Activated T-helper 2 cell treated with anti-CD3 and anti-CD28 coated beads, Interferon-gamma antibody, Interleukin-2, Interleukin-4, amounts not matched to agents 10 μg/mL and 5 μg/mL and 100 μg/mL, durations not matched to agents 14 hours and 24 hours and 36 hours (primary cell): ENCODE measurements around the gene CEBPG. TPM values are rescaled to one million over a fixed set of nuclear protein-coding genes. Genes with fewer than 3 reads are reported as not detected.

Source experiments
- DNase-seq: peaks from one replicate; pipeline ENCODE4 v3.0.0; 2021; ENCODE audit warnings: low spot score
- H3K27ac Mint-ChIP-seq: one replicate; pipeline ENCODE4 v1.8.0; 2021; ENCODE audit warnings: mixed read lengths
- H3K27me3 Mint-ChIP-seq: one replicate; pipeline ENCODE4 v1.8.0; 2021; ENCODE audit warnings: low read depth, mixed read lengths
- H3K36me3 Mint-ChIP-seq: one replicate; pipeline ENCODE4 v1.8.0; 2021; ENCODE audit warnings: low read depth, mixed read lengths
- H3K4me1 Mint-ChIP-seq: one replicate; pipeline ENCODE4 v1.8.0; 2021; ENCODE audit warnings: low read depth, mixed read lengths
- H3K4me3 Mint-ChIP-seq: one replicate; pipeline ENCODE4 v1.8.0; 2021; ENCODE audit warnings: low read depth, mild to moderate bottlenecking, moderate library complexity, mixed read lengths
- H3K9me3 Mint-ChIP-seq: one replicate; pipeline ENCODE4 v1.8.0; 2021; ENCODE audit warnings: mixed read lengths
- intact Hi-C: fragments of 100-400 bp; cut with micrococcal nuclease; formaldehyde crosslinking; loops from one replicate; pipeline ENCODE4 v1.15.1; 2023
- total RNA-seq: library from RNA; stranded (reverse); gene quantifications from 2 replicates; pipeline ENCODE4 v1.2.3, GENCODE V29; 2022

Gene CEBPG
- total RNA-seq, 1 donor from 2014 or later, result 26.1 TPM

DNA sequence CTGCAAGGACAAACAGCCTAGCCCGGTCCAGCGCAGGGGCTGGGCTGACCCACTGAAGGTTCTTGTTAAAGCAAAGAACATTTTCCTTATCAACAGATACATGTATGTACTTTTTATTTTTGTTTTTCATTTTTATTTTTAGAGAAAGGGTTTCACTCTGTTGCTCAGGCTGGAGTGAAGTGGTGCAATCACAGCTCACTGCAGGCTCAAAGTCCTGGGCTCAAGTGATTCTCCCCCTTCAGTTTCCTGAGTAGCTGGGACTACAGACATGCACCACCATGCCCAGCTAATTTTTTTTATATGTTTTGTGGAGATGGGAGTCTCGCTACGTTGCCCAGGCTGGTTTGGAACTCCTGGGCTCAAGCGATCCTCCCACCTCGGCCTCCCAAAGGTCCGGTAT, 47.9 kb downstream of the CEBPG start:
- no peaks in the 10 kb centered on the region for H3K27me3 Mint-ChIP-seq
- H3K4me1 Mint-ChIP-seq, result no peaks in the 10 kb centered on the region
- no peaks in the 10 kb centered on the region for H3K9me3 Mint-ChIP-seq
- H3K27ac Mint-ChIP-seq, result no peak overlapping the region
- no peak overlapping the region for H3K4me3 Mint-ChIP-seq
- intact Hi-C loops, result no loop called here
- DNase-seq, result no peak
- no peaks in the 10 kb centered on the region for H3K36me3 Mint-ChIP-seq

DNA sequence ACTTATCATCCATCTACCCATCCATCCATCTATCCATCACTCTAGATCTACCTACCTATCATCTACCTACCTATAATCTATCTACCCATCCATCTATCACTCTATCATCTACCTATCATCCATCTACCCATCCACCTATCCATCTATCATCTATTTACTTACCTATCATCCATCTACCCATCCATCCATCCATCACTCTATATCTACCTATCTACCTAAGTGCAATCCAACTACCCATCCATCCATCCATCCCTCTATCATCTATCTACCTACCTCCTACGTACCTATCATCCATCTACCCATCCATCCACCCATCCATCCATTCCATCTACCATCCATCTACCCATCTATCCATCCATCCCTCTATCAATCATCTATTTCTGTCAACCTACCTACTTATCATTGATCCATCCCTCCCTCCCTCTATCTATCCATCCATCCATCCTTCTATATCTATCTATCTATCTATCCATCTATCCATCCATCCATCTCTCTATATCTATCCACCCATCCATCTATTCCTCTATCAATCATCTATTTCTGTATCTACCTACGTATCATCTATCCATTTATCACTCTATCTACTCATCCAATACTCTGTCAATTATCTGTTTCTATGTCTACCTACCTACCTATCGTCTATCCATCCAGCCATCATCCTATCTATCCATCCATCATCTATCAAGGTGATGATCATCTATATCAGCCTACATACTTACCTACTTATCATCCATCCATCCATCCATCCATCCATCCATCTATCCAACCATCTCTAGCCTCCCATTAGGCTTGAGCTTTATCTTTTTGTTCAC, 49.1 kb downstream of the CEBPG start:
- no peaks in the 10 kb centered on the region for H3K36me3 Mint-ChIP-seq
- no peak for DNase-seq
- no peak overlapping the region for H3K4me3 Mint-ChIP-seq
- intact Hi-C loops, result no loop called here
- no peak overlapping the region for H3K27ac Mint-ChIP-seq
- no peaks in the 10 kb centered on the region for H3K4me1 Mint-ChIP-seq
- no peaks in the 10 kb centered on the region for H3K9me3 Mint-ChIP-seq
- no peaks in the 10 kb centered on the region for H3K27me3 Mint-ChIP-seq

DNA sequence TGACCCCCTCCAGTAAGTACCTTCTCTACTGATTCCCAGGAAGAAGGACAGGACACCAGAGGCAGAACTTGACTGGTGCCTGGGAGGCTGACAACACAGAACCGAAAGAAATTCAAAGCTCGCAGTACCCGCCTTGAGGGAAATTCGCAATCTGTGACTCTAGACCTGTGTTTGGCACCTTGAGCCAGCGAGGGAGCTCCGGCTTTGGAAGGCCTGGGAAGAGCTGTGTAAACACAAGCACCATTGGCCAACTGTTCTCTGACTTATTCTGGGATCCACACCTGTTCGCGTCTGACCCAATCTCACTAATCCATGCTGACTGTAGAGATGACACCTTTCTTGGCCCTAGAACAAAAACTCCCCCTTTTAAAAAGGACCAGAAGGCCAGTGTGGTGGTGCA, 50.7 kb downstream of the CEBPG start:
- Mint-ChIP-seq H3K4me1 (no peaks in the 10 kb centered on the region), H3K9me3 (no peaks in the 10 kb centered on the region), H3K4me3 (no peak overlapping the region), H3K27me3 (no peaks in the 10 kb centered on the region), H3K27ac (no peak overlapping the region), H3K36me3 (no peaks in the 10 kb centered on the region)
- DNase-seq, result no peak
- intact Hi-C loops, result no loop called here

GRCh38 chr19:33426621-33427361, 53.3 kb downstream of the CEBPG start:
- no peaks in the 10 kb centered on the region for H3K27me3 Mint-ChIP-seq
- no peak overlapping the region for H3K27ac Mint-ChIP-seq
- H3K9me3 Mint-ChIP-seq, result no peaks in the 10 kb centered on the region
- intact Hi-C loops, result no loop called here
- H3K4me1 Mint-ChIP-seq, result peaks cover 2% of the 10 kb centered on the region
- no peak overlapping the region for H3K4me3 Mint-ChIP-seq
- H3K36me3 Mint-ChIP-seq, result no peaks in the 10 kb centered on the region
- DNase-seq, result no peak

DNA sequence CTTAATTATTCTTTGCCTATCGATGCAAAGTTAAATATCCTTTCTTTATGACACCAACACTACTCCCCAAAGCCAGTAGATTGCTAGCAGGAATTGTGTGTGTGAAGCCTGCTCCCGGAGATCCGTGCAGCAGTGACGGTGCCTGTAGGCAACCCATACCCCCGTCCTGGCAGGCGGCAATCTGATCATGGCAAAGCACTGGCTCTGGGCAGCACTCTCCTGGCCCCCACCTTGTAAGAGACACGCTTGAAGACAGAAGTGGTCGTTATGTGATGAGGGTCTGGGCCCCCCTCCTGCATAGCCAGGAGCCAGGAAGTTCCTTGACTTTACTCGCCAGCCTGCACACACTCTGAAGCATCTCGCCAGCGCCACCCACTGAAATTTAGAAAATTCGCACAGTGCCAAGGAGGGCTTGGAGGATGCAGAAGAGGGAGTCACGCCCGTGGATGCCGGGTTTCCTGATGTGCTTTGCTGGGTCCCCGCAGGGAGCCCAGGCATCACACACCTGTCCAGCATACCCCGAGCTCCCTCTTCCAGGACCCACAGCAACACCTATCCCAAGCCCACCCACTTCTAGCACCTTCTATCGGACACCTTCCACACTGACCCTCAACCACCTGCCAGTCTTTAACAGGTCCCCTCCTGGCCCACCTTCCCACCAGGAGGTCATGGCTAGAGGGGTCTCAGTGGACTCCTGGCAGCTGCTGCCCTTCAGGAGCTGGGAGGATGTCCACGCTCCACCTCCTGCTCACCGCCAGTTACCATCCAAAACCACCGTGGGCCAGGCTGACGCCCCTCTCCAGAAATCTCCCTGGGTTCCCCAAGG, 54.5 kb downstream of the CEBPG start:
- intact Hi-C loops, result no loop called here
- no peak for DNase-seq
- Mint-ChIP-seq H3K36me3 (no peaks in the 10 kb centered on the region), H3K27ac (no peak overlapping the region), H3K4me3 (no peak overlapping the region), H3K9me3 (no peaks in the 10 kb centered on the region), H3K27me3 (no peaks in the 10 kb centered on the region), H3K4me1 (peaks cover 2% of the 10 kb centered on the region)

GRCh38 chr19:33428627-33429125, 55.2 kb downstream of the CEBPG start:
- intact Hi-C loops, result no loop called here
- no peak overlapping the region for H3K27ac Mint-ChIP-seq

DNA sequence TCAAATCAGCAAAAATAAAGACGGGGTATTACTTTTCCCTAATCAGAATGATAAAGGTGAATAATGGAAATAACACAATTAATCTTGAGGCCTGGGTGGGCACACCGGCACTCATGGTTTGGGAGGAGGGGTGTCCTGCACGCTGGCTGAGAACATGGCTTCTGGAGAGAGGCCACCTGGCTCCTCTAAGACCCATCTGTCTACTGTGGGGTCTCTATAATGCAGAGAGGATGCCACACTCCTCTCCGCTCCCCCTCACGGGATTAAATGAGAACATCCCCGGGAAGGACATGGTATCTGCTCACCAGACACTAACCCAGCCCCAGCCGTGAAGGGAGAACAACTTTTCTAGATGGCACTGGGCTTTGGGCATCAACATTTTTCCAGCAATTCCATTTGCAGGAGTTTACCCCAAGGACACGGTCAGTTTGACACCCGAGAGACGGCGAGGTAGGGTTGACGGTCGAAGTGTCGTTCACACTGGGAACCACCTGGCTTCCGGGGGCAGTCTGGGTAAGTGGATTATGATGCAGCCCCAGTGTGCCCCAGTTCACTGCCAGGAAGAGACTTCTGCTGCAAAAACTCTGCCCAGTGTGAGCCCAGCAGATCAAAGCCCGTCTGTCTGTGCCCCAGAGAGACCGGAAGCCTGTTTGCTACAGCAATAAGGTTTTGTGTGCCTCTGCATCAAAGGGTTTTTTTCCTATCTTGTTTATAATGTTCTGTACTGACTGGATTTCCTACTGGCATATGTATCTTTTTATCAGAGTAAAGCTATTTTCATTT, 56.6 kb downstream of the CEBPG start:
- Mint-ChIP-seq H3K4me3 (no peak overlapping the region), H3K27me3 (no peaks in the 10 kb centered on the region)

More at GRCh38 chr19:33428627-33429125, 55.2 kb downstream of the CEBPG start:
- DNase-seq, result no peak
- Mint-ChIP-seq H3K36me3 (no peaks in the 10 kb centered on the region), H3K4me1 (peaks cover 2% of the 10 kb centered on the region), H3K9me3 (no peaks in the 10 kb centered on the region), H3K27me3 (no peaks in the 10 kb centered on the region), H3K4me3 (no peak overlapping the region)

DNA sequence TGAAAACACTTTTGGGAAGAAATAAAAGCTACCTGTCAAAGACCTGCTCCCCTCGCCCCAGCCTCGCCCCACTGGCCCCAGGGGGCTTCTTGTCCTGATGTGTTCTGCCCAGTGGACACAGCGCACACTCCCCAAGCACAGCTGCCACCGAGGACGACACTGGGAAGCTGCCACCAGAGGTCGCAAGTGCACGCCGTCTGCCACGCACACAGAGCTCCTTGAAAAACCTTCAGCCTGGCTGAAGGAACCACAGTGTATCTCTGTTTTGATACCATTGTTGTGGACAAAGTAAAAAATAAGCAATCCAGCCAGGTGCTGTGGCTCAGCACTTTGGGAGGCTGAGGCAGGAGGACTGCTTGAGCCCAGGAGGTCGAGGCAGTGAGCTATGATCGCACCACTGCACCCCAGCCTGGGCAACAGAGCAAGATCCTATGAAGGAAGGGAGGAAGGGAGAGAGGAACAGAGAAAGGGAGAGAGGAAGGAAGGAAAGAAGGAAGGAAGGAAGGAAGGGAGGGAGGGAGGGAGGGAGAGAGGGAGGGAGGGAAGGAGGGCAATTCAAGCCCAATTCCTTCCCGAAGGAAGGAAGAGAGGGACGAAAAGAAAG, 57.3 kb downstream of the CEBPG start:
- H3K4me1 Mint-ChIP-seq, result peaks cover 2% of the 10 kb centered on the region
- peak; percentile 40 for DNase-seq
- H3K27ac Mint-ChIP-seq, result no peak overlapping the region
- H3K9me3 Mint-ChIP-seq, result no peaks in the 10 kb centered on the region
- intact Hi-C loops, result loop anchor here (1.0 kb wide), 1 partner anchor 341 kb away; no protein-coding TSS in a partner anchor
- H3K27me3 Mint-ChIP-seq, result no peaks in the 10 kb centered on the region
- no peak overlapping the region for H3K4me3 Mint-ChIP-seq
- H3K36me3 Mint-ChIP-seq, result no peaks in the 10 kb centered on the region

More for the DNA sequence above, 56.6 kb downstream of the CEBPG start:
- Mint-ChIP-seq H3K9me3 (no peaks in the 10 kb centered on the region), H3K27ac (no peak overlapping the region), H3K36me3 (no peaks in the 10 kb centered on the region), H3K4me1 (peaks cover 2% of the 10 kb centered on the region)
- intact Hi-C loops, result loop anchor here (1.0 kb wide), 1 partner anchor 341 kb away; no protein-coding TSS in a partner anchor
- DNase-seq, result no peak

- Mint-ChIP-seq H3K4me3 (no peak overlapping the region), H3K27me3 (no peaks in the 10 kb centered on the region), H3K36me3 (no peaks in the 10 kb centered on the region), H3K9me3 (no peaks in the 10 kb centered on the region), H3K4me1 (peaks cover 2% of the 10 kb centered on the region), H3K27ac (no peak overlapping the region)
- intact Hi-C loops, result no loop called here
- no peak for DNase-seq
These were observed 58.5 kb downstream of the CEBPG start for GRCh38 chr19:33432015-33432414.
